ENCODE data around the gene CACNA1D.

DNA sequence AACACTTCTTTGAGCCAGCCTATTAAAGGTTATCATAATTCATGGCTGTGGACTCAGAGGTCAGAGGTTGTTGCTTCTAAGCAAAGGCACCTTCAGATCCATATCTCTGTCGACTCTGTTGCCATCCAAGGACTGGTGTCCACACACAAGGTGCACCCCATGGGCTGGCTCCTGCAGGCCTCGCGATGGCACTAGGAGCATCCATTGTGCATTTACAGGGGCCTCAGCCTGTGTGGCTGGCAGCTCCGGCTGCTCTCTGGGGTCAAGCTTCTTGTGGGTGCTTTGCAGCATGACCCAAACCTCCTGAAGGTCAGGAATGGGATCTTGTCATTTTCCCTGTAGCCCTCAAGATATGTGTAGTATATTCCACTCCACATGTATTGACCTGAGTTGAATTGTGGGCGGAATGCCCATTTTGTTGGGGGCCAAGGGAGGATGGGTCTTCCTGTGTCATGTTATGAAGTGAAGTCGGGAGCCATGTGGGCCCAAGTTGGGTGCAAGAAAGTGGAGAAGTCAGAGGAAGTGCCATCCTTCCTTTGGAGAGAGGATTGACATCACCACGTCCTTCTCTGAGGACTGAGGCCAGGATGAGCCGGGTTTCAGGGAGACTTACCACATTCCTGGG, 308.0 kb downstream of the CACNA1D start:
- TF ChIP-seq, protein P1, sequence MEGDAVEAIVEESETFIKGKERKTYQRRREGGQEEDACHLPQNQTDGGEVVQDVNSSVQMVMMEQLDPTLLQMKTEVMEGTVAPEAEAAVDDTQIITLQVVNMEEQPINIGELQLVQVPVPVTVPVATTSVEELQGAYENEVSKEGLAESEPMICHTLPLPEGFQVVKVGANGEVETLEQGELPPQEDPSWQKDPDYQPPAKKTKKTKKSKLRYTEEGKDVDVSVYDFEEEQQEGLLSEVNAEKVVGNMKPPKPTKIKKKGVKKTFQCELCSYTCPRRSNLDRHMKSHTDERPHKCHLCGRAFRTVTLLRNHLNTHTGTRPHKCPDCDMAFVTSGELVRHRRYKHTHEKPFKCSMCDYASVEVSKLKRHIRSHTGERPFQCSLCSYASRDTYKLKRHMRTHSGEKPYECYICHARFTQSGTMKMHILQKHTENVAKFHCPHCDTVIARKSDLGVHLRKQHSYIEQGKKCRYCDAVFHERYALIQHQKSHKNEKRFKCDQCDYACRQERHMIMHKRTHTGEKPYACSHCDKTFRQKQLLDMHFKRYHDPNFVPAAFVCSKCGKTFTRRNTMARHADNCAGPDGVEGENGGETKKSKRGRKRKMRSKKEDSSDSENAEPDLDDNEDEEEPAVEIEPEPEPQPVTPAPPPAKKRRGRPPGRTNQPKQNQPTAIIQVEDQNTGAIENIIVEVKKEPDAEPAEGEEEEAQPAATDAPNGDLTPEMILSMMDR (conservative IDR thresholded peaks at IDR 0.05; ENCODE audit: low read depth, low read length): no peak
- no peak for TF ChIP-seq EZH2 (IDR thresholded peaks at IDR 0.05; ENCODE audit: borderline replicate concordance, low read depth, low read length, poor library complexity, severe bottlenecking)

All from A673 (cell line).